Measurements from ENCODE around the gene DSCAM.

Gene DSCAM

DNA sequence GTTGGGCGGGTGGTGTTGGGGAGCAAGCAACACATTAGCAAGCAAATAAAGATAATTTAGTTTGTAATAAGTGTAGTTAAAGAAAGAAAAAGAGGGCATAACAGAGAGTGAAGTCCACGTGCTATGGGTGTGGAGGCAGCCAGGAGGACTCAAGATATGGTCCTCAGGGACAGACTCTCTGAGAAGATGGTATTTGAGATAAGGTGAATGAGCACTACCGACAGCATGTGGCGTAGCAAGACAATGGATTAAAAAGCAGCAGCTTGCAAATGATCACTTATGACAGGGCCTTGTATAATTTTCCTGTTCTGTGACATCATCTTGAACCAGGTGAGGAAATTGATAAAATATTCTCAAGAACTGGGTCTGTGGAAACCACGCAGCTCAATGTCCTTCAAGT, 491.9 kb downstream of the DSCAM start:
- no peak overlapping the region for H3K4me3 ChIP-seq (replicated peaks; ENCODE audit: low read depth, low read length)
- TF ChIP-seq, protein P1, sequence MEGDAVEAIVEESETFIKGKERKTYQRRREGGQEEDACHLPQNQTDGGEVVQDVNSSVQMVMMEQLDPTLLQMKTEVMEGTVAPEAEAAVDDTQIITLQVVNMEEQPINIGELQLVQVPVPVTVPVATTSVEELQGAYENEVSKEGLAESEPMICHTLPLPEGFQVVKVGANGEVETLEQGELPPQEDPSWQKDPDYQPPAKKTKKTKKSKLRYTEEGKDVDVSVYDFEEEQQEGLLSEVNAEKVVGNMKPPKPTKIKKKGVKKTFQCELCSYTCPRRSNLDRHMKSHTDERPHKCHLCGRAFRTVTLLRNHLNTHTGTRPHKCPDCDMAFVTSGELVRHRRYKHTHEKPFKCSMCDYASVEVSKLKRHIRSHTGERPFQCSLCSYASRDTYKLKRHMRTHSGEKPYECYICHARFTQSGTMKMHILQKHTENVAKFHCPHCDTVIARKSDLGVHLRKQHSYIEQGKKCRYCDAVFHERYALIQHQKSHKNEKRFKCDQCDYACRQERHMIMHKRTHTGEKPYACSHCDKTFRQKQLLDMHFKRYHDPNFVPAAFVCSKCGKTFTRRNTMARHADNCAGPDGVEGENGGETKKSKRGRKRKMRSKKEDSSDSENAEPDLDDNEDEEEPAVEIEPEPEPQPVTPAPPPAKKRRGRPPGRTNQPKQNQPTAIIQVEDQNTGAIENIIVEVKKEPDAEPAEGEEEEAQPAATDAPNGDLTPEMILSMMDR (IDR thresholded peaks at IDR 0.05; ENCODE audit: low read depth, low read length, missing control alignments) = no peak
- no peak for DNase-seq (ENCODE audit: extremely low read depth, low read depth)

GRCh38 chr21:40351006-40351405, 496.0 kb downstream of the DSCAM start:
- TF ChIP-seq, protein P1 (IDR thresholded peaks at IDR 0.05; ENCODE audit: low read depth, low read length, missing control alignments) = no peak
- DNase-seq (ENCODE audit: extremely low read depth, low read depth) = no peak
- no peak overlapping the region for H3K4me3 ChIP-seq (replicated peaks; ENCODE audit: low read depth, low read length)

- H3K4me3 ChIP-seq (replicated peaks; ENCODE audit: low read depth, low read length) = no peak overlapping the region
- no peak for DNase-seq (ENCODE audit: extremely low read depth, low read depth)
- TF ChIP-seq, protein P1 (IDR thresholded peaks at IDR 0.05; ENCODE audit: low read depth, low read length, missing control alignments) = no peak
Measured at GRCh38 chr21:40349591-40349990, 497.4 kb downstream of the DSCAM start.

GRCh38 chr21:40345711-40346321, 501.1 kb downstream of the DSCAM start:
- TF ChIP-seq, protein P1 (IDR thresholded peaks at IDR 0.05; ENCODE audit: low read depth, low read length, missing control alignments) = no peak
- H3K4me3 ChIP-seq (replicated peaks; ENCODE audit: low read depth, low read length) = no peak overlapping the region
- no peak for DNase-seq (ENCODE audit: extremely low read depth, low read depth)

- DNase-seq (ENCODE audit: extremely low read depth, low read depth) = no peak
- H3K4me3 ChIP-seq (replicated peaks; ENCODE audit: low read depth, low read length) = no peak overlapping the region
- TF ChIP-seq, protein P1 (IDR thresholded peaks at IDR 0.05; ENCODE audit: low read depth, low read length, missing control alignments) = no peak
Measured at GRCh38 chr21:40340357-40340756, 506.6 kb downstream of the DSCAM start.

- no peak for DNase-seq (ENCODE audit: extremely low read depth, low read depth)
- no peak overlapping the region for H3K4me3 ChIP-seq (replicated peaks; ENCODE audit: low read depth, low read length)
- TF ChIP-seq, protein P1 (IDR thresholded peaks at IDR 0.05; ENCODE audit: low read depth, low read length, missing control alignments) = no peak
Measured at GRCh38 chr21:40339050-40339449, 507.9 kb downstream of the DSCAM start.

- H3K4me3 ChIP-seq (replicated peaks; ENCODE audit: low read depth, low read length) = no peak overlapping the region
- DNase-seq (ENCODE audit: extremely low read depth, low read depth) = no peak
- TF ChIP-seq, protein P1 (IDR thresholded peaks at IDR 0.05; ENCODE audit: low read depth, low read length, missing control alignments) = no peak
Measured at GRCh38 chr21:40337981-40338380, 509.0 kb downstream of the DSCAM start.
